HG03571 (cell line): ENCODE data around the gene TOP3A.
A peak's percentile ranks its signal among the peaks of the same experiment; 100 is the strongest.
"Not testable (repeated sequence)": the region's sequence is repeated elsewhere in the genome, so short reads cannot be mapped to it uniquely, and the experiment has no call there.

ENCODE experiments used
- ATAC-seq: cut with Tn5 transposase; IDR thresholded peaks from one replicate; pipeline ENCODE4 v1.9.1; 2021; ENCODE audit not compliant: unreplicated experiment

The TOP3A gene

DNA sequence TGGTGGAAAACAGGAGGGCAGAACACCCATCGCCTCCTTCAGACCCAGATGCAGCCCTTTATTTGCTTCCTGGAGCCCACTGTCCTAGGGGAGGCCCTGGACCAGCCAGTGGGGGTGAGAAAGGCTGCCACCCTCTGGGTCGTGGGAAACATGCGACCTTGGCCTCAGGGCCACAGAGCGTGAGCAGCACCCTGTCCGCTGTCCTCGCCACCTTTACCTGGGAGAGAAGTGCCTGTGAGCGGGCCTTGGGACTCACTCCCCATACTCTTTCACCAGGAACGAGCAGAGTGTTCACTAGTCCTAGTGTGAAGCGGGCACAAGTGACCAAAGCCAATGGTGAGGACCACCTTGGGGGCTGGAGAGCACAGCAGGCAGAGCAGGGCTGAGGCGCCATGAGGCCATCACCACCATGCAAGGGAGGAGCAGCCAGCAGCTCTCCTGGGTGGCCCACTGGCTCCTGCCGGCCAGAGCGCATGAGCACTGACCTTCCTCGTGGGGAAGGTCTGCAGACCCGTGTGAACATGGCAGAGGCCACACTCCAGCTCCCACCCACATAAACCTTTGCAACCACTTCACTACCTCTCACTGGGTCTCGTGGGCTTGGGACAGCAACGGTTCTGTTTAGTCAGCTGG, 8.8 kb upstream of the TOP3A start:
- ATAC-seq: no peak

DNA sequence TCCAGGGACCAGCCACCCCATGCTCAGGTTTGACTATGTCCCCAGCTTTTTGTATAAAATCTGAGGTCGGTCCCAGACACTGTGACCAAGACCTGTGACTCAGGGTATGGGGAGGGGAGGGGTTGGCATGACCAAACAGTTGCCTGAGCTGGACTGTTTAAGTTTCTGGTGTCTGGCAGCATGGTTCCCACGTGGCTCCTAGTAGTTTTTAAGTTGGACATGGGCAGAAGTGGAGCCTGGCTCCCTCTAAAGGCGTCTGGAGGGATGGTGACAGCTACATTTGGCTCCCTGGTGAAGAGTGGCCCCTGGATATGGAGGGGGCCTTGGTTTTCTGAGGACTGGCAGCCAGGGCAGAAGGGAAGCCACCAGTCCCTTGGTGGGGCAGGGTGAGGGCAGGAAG, 8.2 kb upstream of the TOP3A start:
- ATAC-seq: no peak

GRCh38 chr17:18322522-18322921, 7.7 kb upstream of the TOP3A start:
- no peak for ATAC-seq

- ATAC-seq: no peak
Measured at GRCh38 chr17:18321309-18321708, 6.5 kb upstream of the TOP3A start.

- no peak for ATAC-seq
Measured at GRCh38 chr17:18320301-18320700, 5.5 kb upstream of the TOP3A start.

- no peak for ATAC-seq
Measured at GRCh38 chr17:18319604-18320256, 4.9 kb upstream of the TOP3A start.

GRCh38 chr17:18318771-18319450, 4.1 kb upstream of the TOP3A start:
- ATAC-seq: no peak

DNA sequence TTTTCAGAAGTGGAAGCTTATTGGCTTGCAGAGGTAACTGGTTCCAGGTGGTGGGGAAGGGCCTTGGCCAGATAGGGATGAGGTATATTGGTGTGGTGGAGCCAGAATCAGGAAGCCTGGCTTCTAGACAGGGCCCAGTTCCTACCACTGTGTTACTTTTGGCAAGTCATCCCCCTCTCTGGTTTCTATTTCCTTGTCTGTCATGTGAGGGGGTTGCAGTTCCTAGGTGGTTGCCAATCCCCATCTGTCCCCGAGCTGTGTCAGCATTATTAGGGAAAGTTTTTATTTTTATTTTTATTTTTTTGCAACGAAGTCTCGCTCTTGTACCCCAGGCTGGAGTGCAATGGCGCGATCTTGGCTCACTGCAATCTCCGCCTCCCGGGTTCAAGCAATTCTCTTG, 3.3 kb upstream of the TOP3A start:
- no peak for ATAC-seq

DNA sequence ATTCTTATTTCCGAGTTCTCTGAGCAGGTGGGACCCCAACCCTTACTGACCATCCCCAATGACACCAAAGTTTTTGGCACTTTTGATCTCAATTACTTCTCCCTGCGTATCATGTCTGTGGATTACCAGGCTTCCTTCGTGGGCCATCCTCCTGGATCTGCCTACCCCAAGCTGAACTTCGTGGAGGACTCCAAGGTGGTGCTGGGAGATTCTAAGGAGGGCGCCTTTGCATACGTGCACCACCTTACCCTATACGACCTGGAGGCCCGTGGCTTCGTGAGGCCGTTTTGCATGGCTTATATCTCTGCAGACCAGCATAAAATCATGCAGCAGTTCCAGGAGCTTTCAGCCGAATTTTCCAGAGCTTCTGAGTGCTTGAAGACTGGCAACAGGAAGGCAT, 1.2 kb upstream of the TOP3A start:
- ATAC-seq: no peak

- no peak for ATAC-seq
Measured at GRCh38 chr17:18315562-18315922, 748 bp upstream of the TOP3A start.

DNA sequence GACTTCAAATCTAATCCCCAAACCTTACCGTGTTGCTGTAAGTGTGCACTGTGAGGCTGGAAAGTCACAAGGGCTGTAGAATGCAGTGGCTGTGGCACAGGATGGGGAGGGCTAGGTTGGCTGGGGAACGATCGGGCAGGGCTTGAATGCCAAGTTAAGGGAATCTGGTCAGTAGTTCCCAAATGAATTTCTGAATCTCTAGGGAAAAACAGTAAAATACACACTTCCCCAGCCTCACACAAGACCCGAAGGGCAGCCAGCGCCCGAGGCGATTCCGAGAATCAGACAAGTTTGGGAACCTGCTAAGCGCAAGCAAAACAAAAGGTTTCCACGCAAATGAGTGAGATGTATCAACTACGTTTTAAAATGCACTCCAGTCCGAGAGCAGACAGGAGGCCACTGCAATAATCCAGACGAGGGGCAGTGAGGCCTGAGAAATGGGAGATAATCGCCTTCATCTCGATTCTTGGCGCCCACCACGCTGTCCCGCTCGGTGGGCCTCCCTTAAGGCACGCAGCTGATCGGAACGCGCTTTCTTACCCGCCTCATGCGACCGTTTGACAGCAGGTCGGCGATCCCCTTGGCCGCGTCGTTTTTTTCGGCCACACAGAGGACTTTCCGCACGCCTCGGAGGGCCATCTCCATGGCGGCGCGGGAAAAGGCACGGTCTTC, 599 bp downstream of the TOP3A start:
- peak; percentile 20 for ATAC-seq

- no peak for ATAC-seq
Measured at GRCh38 chr17:18309202-18309601, 5.6 kb downstream of the TOP3A start.

- not testable (repeated sequence) for ATAC-seq
Measured at GRCh38 chr17:18303206-18303605, 11.6 kb downstream of the TOP3A start.

GRCh38 chr17:18300725-18301480, 13.9 kb downstream of the TOP3A start:
- ATAC-seq: no peak

- ATAC-seq: not testable (repeated sequence)
Measured at GRCh38 chr17:18298061-18298460, 16.7 kb downstream of the TOP3A start.

DNA sequence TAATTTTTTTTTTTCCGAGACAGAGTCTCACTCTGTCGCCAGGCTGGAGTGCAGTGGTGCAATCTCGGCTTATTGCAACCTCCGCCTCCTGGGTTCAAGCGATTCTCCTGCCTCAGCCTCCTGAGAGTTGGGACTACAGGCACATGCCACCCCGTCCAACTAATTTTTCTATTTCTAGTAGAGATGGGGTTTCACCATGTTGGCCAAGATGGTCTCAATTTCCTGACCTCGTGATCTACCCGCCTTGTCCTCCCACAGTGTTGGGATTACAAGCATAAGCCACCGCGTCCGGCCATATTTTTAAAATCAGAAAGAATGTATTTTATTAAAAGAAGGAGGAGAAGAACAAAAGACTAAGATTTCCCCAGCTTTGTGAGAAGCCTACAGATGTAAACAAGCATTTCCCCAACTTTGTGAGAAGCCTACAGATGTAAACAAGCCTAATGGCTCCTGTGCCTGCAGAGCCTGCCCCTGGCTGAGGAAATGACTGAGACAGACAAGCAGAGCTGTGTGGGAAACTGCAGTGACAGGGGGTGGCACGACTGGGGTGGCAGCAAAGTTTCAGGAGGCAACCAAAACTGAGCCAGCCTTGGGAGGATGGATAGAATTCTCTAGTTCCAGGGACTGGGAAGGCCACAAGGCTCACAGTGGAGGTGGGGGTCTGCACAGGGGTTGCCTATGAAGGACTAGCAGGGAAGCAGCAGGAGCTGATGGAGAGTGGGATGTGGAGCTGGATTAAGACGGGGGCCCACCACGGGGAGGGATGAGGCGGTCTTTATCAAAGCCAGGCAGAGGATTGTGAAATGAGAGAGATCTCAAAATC, 22.9 kb downstream of the TOP3A start:
- no peak for ATAC-seq

- no peak for ATAC-seq
Measured at GRCh38 chr17:18285296-18285695, 29.5 kb downstream of the TOP3A start.

GRCh38 chr17:18281788-18282187, 33.0 kb downstream of the TOP3A start:
- no peak for ATAC-seq

GRCh38 chr17:18280766-18281371, 33.9 kb downstream of the TOP3A start:
- no peak for ATAC-seq

DNA sequence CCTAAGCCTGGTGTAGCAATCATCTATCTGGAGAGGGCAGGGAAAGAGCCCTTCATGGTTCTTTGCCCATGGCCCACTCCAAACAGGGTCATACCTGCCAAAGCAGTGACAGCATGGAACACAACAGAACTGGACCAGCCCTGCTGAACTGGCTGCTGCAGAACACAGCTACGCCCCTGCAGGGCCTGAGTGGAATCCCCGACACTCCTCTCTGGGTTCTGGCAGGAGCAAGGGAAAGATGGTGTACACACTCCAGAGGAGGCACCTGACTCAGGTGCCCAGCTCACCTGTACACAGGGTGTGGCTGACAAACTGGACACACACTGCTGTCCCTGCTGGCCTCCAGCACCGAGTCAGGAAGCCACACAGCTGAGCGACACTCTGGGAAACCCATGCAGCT, 34.5 kb downstream of the TOP3A start:
- no peak for ATAC-seq
